GM23338 (cell line): Measurements from ENCODE around the gene SUSD3. TPM values are rescaled to one million over a fixed set of nuclear protein-coding genes. Genes with fewer than 3 reads are reported as not detected.

ENCODE experiments used
- ATAC-seq: fragments of 200-7000 bp; cut with Tn5 transposase; 3 replicates; pipeline ENCODE4 v1.9.1; 2020
- DNase-seq: peaks from one replicate; pipeline ENCODE4 v3.0.0-alpha.2; 2015; ENCODE audit warnings: low spot score
- H2AFZ ChIP-seq: fragments of 200-600 bp; sonication (generic); 2 replicates; pipeline ENCODE4 v1.8.0; 2016; ENCODE audit warnings: antibody characterized with exemption, mild to moderate bottlenecking, moderate library complexity
- H3F3A ChIP-seq: fragments of 200-600 bp; sonication (generic); replicated peaks from 2 replicates; pipeline ENCODE4 v1.8.0; 2017; ENCODE audit warnings: antibody characterized with exemption, mixed run types, low read depth
- H3K27ac ChIP-seq: fragments of 200-600 bp; sonication (generic); 2 replicates; pipeline ENCODE4 v1.6.1; 2016; ENCODE audit warnings: low read depth
- H3K27me3 ChIP-seq: fragments of 200-600 bp; sonication (generic); 2 replicates; pipeline ENCODE4 v1.8.0; 2016; ENCODE audit warnings: mild to moderate bottlenecking, mixed run types, moderate library complexity; ENCODE audit not compliant: insufficient read depth
- H3K36me3 ChIP-seq: fragments of 200-600 bp; sonication (generic); 2 replicates; pipeline ENCODE4 v1.8.0; 2016; ENCODE audit warnings: mild to moderate bottlenecking; ENCODE audit not compliant: insufficient read depth
- H3K4me1 ChIP-seq: fragments of 200-600 bp; sonication (generic); 2 replicates; pipeline ENCODE4 v1.8.0; 2016; ENCODE audit warnings: mild to moderate bottlenecking, moderate library complexity; ENCODE audit not compliant: insufficient read depth
- H3K4me2 ChIP-seq: fragments of 200-600 bp; sonication (generic); 2 replicates; pipeline ENCODE4 v1.7.1; 2017; ENCODE audit warnings: mixed run types
- H3K4me3 ChIP-seq: fragments of 200-600 bp; sonication (generic); 2 replicates; pipeline ENCODE4 v1.6.1; 2016; ENCODE audit warnings: mixed run types
- H3K79me2 ChIP-seq: fragments of 200-600 bp; sonication (generic); replicated peaks from 2 replicates; pipeline ENCODE4 v1.8.0; 2017; ENCODE audit warnings: mild to moderate bottlenecking; ENCODE audit not compliant: insufficient read depth
- H3K9me2 ChIP-seq: fragments of 200-600 bp; sonication (generic); 2 replicates; pipeline ENCODE4 v1.8.0; 2017; ENCODE audit not compliant: insufficient read depth
- H4K20me1 ChIP-seq: fragments of 200-600 bp; sonication (generic); replicated peaks from 2 replicates; pipeline ENCODE4 v1.8.0; 2017; ENCODE audit warnings: mild to moderate bottlenecking; ENCODE audit not compliant: insufficient read depth
- H3K27ac Mint-ChIP-seq: 2 replicates; pipeline ENCODE4 v1.8.0; 2020; ENCODE audit warnings: inconsistent platforms, mild to moderate bottlenecking, moderate library complexity, mixed read lengths
- H3K27me3 Mint-ChIP-seq: 3 replicates; pipeline ENCODE4 v1.8.0; 2022; ENCODE audit warnings: low read depth, mild to moderate bottlenecking, moderate library complexity, mixed read lengths, inconsistent platforms; ENCODE audit not compliant: insufficient read depth, poor library complexity
- H3K36me3 Mint-ChIP-seq: 3 replicates; pipeline ENCODE4 v1.8.0; 2021; ENCODE audit warnings: low read depth, mild to moderate bottlenecking, inconsistent platforms, moderate library complexity, mixed read lengths
- H3K4me1 Mint-ChIP-seq: 3 replicates; pipeline ENCODE4 v1.8.0; 2020; ENCODE audit warnings: mild to moderate bottlenecking, inconsistent platforms, mixed read lengths
- H3K4me3 Mint-ChIP-seq: 3 replicates; pipeline ENCODE4 v1.8.0; 2021; ENCODE audit warnings: moderate library complexity, mild to moderate bottlenecking, inconsistent platforms, mixed read lengths
- H3K9me3 Mint-ChIP-seq: 3 replicates; pipeline ENCODE4 v1.8.0; 2020; ENCODE audit warnings: moderate library complexity, mild to moderate bottlenecking, inconsistent platforms, mixed read lengths
- CREB1 ChIP-seq: fragments of 250-450 bp; sonication (Bioruptor Pico); IDR thresholded peaks from 2 replicates; pipeline ENCODE4 v1.5.0; 2020; ENCODE audit warnings: low read depth, mild to moderate bottlenecking, moderate library complexity
- EZH2phosphoT487 ChIP-seq: fragments of 200-600 bp; sonication (generic); IDR thresholded peaks from one replicate; pipeline ENCODE4 v1.8.1; 2018; ENCODE audit warnings: antibody characterized with exemption; ENCODE audit not compliant: unreplicated experiment
- POLR2AphosphoS5 ChIP-seq: IDR thresholded peaks from 2 replicates; pipeline ENCODE4 v1.6.1; 2016; ENCODE audit warnings: antibody characterized with exemption, low read depth
- STAT1 ChIP-seq: IDR thresholded peaks from one replicate; pipeline ENCODE4 v1.6.1; 2016; ENCODE audit warnings: antibody characterized with exemption; ENCODE audit not compliant: unreplicated experiment
- ZNF114 ChIP-seq: fragments of 250-450 bp; sonication (Bioruptor Pico); IDR thresholded peaks from 2 replicates; pipeline ENCODE4 v1.5.0; 2020; ENCODE audit warnings: mild to moderate bottlenecking, moderate library complexity
- ZNF331 ChIP-seq: fragments of 250-450 bp; sonication (Bioruptor Pico); IDR thresholded peaks from 2 replicates; pipeline ENCODE4 v1.5.0; 2020; ENCODE audit warnings: low read depth, mild to moderate bottlenecking, moderate library complexity
- polyA plus RNA-seq: library from polyadenylated mRNA; unstranded; fragments of >200 nt; fragmentation: Nextera tagmentation; extraction: Ambion mirVana; gene quantifications from 2 replicates; pipeline ENCODE4 v1.2.1, GENCODE V29; 2016
- total RNA-seq: library from RNA; depleted of rRNA; stranded (reverse); fragments of >200 nt; shearing (Covaris generic); gene quantifications from 2 replicates; pipeline ENCODE4 v1.2.3, GENCODE V29; 2014
- TF ChIP-seq, protein P1 (sequence below): IDR thresholded peaks from one replicate; pipeline ENCODE4 v1.6.1; 2018; ENCODE audit warnings: antibody characterized with exemption; ENCODE audit not compliant: unreplicated experiment
- TF ChIP-seq, protein P2 (sequence below): IDR thresholded peaks from 2 replicates; pipeline ENCODE4 v1.6.1; 2016; ENCODE audit warnings: antibody characterized with exemption

The SUSD3 gene
- total and polyA plus RNA-seq, 2 experiments from 2014 or later = 6.9 to 20.1 TPM

DNA sequence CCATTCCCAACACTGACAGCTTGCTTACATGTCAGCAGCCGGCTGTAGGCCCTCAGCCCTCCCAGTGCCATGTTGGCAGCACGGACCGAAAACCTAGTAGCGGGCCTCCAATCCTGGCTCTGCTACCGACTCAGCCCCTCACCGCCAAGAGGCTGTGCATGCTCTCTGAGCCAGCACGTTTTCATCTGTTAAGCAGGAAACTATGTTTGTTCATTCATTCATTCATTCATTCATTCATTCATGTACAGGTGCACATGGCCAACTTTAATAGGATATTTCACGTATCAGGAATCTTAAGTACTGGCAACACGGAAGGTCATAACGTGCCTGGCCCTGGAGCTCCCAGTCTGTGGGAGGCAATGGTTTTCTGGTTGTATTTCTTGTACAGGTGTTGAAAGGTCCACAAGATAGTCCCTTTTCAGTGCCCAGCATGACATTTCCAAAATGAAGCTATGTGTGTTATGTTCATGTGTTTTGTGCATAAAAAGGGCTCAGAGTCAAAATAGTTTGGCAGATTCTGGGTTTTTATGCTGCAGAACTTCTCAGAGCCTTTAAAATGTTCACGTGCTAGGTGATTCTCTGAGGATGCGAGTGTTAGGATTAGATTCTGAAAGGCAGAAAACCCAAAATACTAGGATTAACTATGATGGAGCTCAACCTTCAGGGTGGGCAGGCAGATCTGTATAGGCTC is 17.7 kb downstream of the SUSD3 start:
- no peak for ATAC-seq
- Histone ChIP-seq H3K4me1 (no peaks in the 10 kb centered on the region), H3K27me3 (no peaks in the 10 kb centered on the region), H2AFZ (no peak overlapping the region), H3K9me2 (no peaks in the 10 kb centered on the region), H3K4me3 (no peak overlapping the region), H3K27ac (no peak overlapping the region), H3F3A (no peaks in the 10 kb centered on the region), H3K36me3 (no peaks in the 10 kb centered on the region; the same call in 1 of the 2 replicates), H3K4me2 (no peak overlapping the region), H4K20me1 (no peaks in the 10 kb centered on the region), H3K79me2 (no peaks in the 10 kb centered on the region)
- no peak for DNase-seq
- Mint-ChIP-seq H3K36me3 (no peaks in the 10 kb centered on the region; the same call in 2 of the 3 replicates), H3K9me3 (no peaks in the 10 kb centered on the region; the same call in 2 of the 3 replicates), H3K4me3 (no peak overlapping the region), H3K27me3 (peaks cover 6% of the 10 kb centered on the region), H3K27ac (no peak overlapping the region), H3K4me1 (no peaks in the 10 kb centered on the region; the same call in 2 of the 3 replicates)
- no peak for TF ChIP-seq EZH2phosphoT487
- TF ChIP-seq, protein P1, sequence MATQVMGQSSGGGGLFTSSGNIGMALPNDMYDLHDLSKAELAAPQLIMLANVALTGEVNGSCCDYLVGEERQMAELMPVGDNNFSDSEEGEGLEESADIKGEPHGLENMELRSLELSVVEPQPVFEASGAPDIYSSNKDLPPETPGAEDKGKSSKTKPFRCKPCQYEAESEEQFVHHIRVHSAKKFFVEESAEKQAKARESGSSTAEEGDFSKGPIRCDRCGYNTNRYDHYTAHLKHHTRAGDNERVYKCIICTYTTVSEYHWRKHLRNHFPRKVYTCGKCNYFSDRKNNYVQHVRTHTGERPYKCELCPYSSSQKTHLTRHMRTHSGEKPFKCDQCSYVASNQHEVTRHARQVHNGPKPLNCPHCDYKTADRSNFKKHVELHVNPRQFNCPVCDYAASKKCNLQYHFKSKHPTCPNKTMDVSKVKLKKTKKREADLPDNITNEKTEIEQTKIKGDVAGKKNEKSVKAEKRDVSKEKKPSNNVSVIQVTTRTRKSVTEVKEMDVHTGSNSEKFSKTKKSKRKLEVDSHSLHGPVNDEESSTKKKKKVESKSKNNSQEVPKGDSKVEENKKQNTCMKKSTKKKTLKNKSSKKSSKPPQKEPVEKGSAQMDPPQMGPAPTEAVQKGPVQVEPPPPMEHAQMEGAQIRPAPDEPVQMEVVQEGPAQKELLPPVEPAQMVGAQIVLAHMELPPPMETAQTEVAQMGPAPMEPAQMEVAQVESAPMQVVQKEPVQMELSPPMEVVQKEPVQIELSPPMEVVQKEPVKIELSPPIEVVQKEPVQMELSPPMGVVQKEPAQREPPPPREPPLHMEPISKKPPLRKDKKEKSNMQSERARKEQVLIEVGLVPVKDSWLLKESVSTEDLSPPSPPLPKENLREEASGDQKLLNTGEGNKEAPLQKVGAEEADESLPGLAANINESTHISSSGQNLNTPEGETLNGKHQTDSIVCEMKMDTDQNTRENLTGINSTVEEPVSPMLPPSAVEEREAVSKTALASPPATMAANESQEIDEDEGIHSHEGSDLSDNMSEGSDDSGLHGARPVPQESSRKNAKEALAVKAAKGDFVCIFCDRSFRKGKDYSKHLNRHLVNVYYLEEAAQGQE = no peak
- TF ChIP-seq CREB1 = no peak

DNA sequence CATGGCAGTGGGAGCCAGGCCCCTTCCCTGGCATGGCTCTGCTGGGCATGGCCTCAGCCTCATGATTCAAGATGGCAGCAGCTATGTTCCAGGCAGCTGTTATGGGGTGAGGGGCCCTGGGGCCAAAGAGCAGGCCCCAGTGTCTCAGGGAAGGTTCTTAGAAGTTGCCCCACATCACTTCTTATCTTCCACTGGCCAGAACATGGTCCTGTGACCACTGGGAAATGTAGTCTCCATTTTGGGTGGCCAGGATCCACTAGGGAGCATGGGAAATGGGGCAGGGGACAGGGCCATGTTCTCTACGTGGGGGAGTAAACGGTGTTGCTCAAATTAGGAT is 18.3 kb downstream of the SUSD3 start:
- H2AFZ ChIP-seq = no peak overlapping the region
- H3K4me3 ChIP-seq = no peak overlapping the region
- peaks cover 6% of the 10 kb centered on the region for H3K27me3 Mint-ChIP-seq
- no peaks in the 10 kb centered on the region for H3K4me1 ChIP-seq
- H3K27ac Mint-ChIP-seq = no peak overlapping the region
- no peaks in the 10 kb centered on the region for H3K27me3 ChIP-seq
- H3K9me3 Mint-ChIP-seq = no peaks in the 10 kb centered on the region
- H3K4me1 Mint-ChIP-seq = no peaks in the 10 kb centered on the region; the same call in 2 of the 3 replicates
- no peak for ATAC-seq
- H3K4me3 Mint-ChIP-seq = no peak overlapping the region
- no peaks in the 10 kb centered on the region for H3K79me2 ChIP-seq
- no peak for DNase-seq
- H3K36me3 ChIP-seq = no peaks in the 10 kb centered on the region; the same call in 1 of the 2 replicates
- no peaks in the 10 kb centered on the region; the same call in 2 of the 3 replicates for H3K36me3 Mint-ChIP-seq
- H4K20me1 ChIP-seq = no peaks in the 10 kb centered on the region
- no peak overlapping the region for H3K27ac ChIP-seq
- no peaks in the 10 kb centered on the region for H3F3A ChIP-seq
- no peak for TF ChIP-seq POLR2AphosphoS5
- TF ChIP-seq ZNF331 (CRISPR knock-in tag) = no peak
- no peak for TF ChIP-seq STAT1
- no peak for TF ChIP-seq ZNF114
- no peaks in the 10 kb centered on the region for H3K9me2 ChIP-seq
- H3K4me2 ChIP-seq = no peak overlapping the region

DNA sequence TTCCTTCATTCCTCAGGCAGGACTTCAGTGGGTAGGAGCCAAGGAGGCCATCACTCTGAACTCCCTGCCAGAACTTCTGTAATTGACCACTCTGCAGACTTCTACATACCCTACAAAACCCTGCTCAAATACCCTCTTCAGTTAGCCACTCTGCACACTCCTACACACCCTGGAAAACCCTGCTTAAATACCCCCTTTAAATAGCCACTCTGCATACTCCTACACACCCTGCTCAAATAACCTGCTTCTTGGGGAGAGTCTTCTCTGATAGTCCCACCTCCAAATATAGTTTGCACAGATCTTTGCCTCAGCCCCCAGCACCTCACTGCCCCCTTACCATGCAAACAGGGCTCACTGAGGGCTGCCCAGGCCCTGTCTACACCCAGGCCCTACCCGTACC is 18.9 kb downstream of the SUSD3 start:
- Mint-ChIP-seq H3K27me3 (peaks cover 6% of the 10 kb centered on the region), H3K36me3 (no peaks in the 10 kb centered on the region; the same call in 2 of the 3 replicates), H3K9me3 (no peaks in the 10 kb centered on the region), H3K4me3 (no peak overlapping the region), H3K27ac (no peak overlapping the region), H3K4me1 (no peaks in the 10 kb centered on the region; the same call in 2 of the 3 replicates)
- H4K20me1 ChIP-seq = no peaks in the 10 kb centered on the region
- no peaks in the 10 kb centered on the region for H3K9me2 ChIP-seq
- no peak overlapping the region for H3K4me3 ChIP-seq
- no peak overlapping the region for H2AFZ ChIP-seq
- H3F3A ChIP-seq = no peaks in the 10 kb centered on the region
- H3K4me1 ChIP-seq = no peaks in the 10 kb centered on the region
- no peaks in the 10 kb centered on the region; the same call in 1 of the 2 replicates for H3K36me3 ChIP-seq
- no peak overlapping the region for H3K27ac ChIP-seq
- ATAC-seq (no peak), DNase-seq (no peak)
- H3K79me2 ChIP-seq = no peaks in the 10 kb centered on the region
- no peaks in the 10 kb centered on the region for H3K27me3 ChIP-seq
- no peak overlapping the region for H3K4me2 ChIP-seq
- TF ChIP-seq, protein P2, sequence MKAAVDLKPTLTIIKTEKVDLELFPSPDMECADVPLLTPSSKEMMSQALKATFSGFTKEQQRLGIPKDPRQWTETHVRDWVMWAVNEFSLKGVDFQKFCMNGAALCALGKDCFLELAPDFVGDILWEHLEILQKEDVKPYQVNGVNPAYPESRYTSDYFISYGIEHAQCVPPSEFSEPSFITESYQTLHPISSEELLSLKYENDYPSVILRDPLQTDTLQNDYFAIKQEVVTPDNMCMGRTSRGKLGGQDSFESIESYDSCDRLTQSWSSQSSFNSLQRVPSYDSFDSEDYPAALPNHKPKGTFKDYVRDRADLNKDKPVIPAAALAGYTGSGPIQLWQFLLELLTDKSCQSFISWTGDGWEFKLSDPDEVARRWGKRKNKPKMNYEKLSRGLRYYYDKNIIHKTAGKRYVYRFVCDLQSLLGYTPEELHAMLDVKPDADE = no peak
